Measurements from ENCODE around the gene KIT. TPM values are rescaled to one million over a fixed set of nuclear protein-coding genes. Genes with fewer than 3 reads are reported as not detected.

KIT gene
- total and polyA plus RNA-seq, 2 of the 4 experiments (the other 2 are of a cell fraction) = 3.3 to 5.9 TPM

GRCh38 chr4:54609310-54609709 is 48.4 kb upstream of the KIT start:
- no peaks in the 10 kb centered on the region for H4K20me1 ChIP-seq (ENCODE audit: insufficient read depth, low read length)
- no peak overlapping the region for H3K4me3 ChIP-seq (ENCODE audit: insufficient read depth, low read depth, low read length)
- H3K14ac ChIP-seq (replicated peaks; ENCODE audit: low read depth, low read length) = no peak overlapping the region
- no peak overlapping the region for H2BK15ac ChIP-seq (ENCODE audit: low read depth, low read length)
- no peak overlapping the region for H4K8ac ChIP-seq (ENCODE audit: low read depth in 2 of 2, low read length in 2 of 2)
- H2AK9ac ChIP-seq (replicated peaks; ENCODE audit: low read depth, low read length, poor library complexity) = no peak overlapping the region
- ATAC-seq (ENCODE audit: low read depth) = no peak
- H2AFZ ChIP-seq (replicated peaks; ENCODE audit: low read length, poor library complexity) = no peak overlapping the region
- H3K36me3 ChIP-seq (ENCODE audit: control insufficient read depth, insufficient read depth, low read length) = no peaks in the 10 kb centered on the region
- CTCF ChIA-PET = no interaction called here
- H3K9me1 ChIP-seq (ENCODE audit: insufficient read depth, low read length) = no peaks in the 10 kb centered on the region
- H2BK120ac ChIP-seq (ENCODE audit: low read depth, low read length) = no peak overlapping the region
- no peak for DNase-seq
- H4K5ac ChIP-seq (ENCODE audit: low read depth, low read length) = no peak overlapping the region
- no peak overlapping the region for H3K4ac ChIP-seq (ENCODE audit: low read depth, low read length)
- no peak overlapping the region for H2BK5ac ChIP-seq (ENCODE audit: low read depth, low read length, poor library complexity, severe bottlenecking)
- no peak overlapping the region for H3K23ac ChIP-seq (ENCODE audit: low read depth, low read length)
- H3K18ac ChIP-seq (ENCODE audit: low read depth, low read length) = no peak overlapping the region
- BruUV-seq (replicated peaks) = no TSS peak
- H3K27ac ChIP-seq (ENCODE audit: insufficient read depth, low read length) = no peak overlapping the region
- H3K4me2 ChIP-seq (ENCODE audit: low read depth, low read length) = no peak overlapping the region
- WGBS, 2 experiments (ENCODE audit: extremely low coverage in 2 of 2, insufficient read length in 1 of 2) = no CpG with 5 or more reads among the region's 1 CpG
- H2AK5ac ChIP-seq (ENCODE audit: low read depth, low read length) = no peak overlapping the region
- no peak overlapping the region for H4K91ac ChIP-seq (ENCODE audit: insufficient read depth, low read depth, low read length)
- peaks cover 6% of the 10 kb centered on the region for H3K27me3 ChIP-seq (ENCODE audit: control insufficient read depth, insufficient read depth, low read length)
- intact Hi-C loops (cut with micrococcal nuclease) (no loop called here), dilution Hi-C loops (cut with HindIII; ENCODE audit: low sequenced_read_pairs, unreplicated experiment) (no loop called here), in situ Hi-C loops (cut with MboI; ENCODE audit: low sequenced_read_pairs) (no loop called here)
- no peak overlapping the region for H2BK20ac ChIP-seq (ENCODE audit: low read depth, low read length)
- no peak overlapping the region for H3K56ac ChIP-seq (ENCODE audit: extremely low read depth, insufficient read depth, low read length)
- no peaks in the 10 kb centered on the region for H3K9me3 ChIP-seq (ENCODE audit: control insufficient read depth, insufficient read depth, low read length)
- H3K4me1 ChIP-seq (ENCODE audit: control insufficient read depth, insufficient read depth, low read length) = no peaks in the 10 kb centered on the region
- H3K9ac ChIP-seq (ENCODE audit: low read depth, low read length) = no peak overlapping the region
- no peaks in the 10 kb centered on the region for H3K79me1 ChIP-seq (ENCODE audit: low read depth in 1 of 2, low read length in 2 of 2)
- POLR2A ChIA-PET (ENCODE audit: unreplicated experiment) = no interaction called here
- TF ChIP-seq MAZ (IDR thresholded peaks at IDR 0.05; ENCODE audit: borderline replicate concordance, low read depth, low read length) = no peak
- no peak for TF ChIP-seq RAD21 (IDR thresholded peaks at IDR 0.05; ENCODE audit: low read length)
- TF ChIP-seq ELK1 (IDR thresholded peaks at IDR 0.05; ENCODE audit: borderline replicate concordance, low read depth, low read length) = no peak
- TF ChIP-seq MAFK (IDR thresholded peaks at IDR 0.05; ENCODE audit: low read depth, low read length) = no peak
- no peak for TF ChIP-seq FOS (IDR thresholded peaks at IDR 0.05; ENCODE audit: low read depth, low read length)
- TF ChIP-seq MXI1 (IDR thresholded peaks at IDR 0.05; ENCODE audit: borderline replicate concordance, low read depth, low read length) = no peak
- no peak for TF ChIP-seq RFX5 (IDR thresholded peaks at IDR 0.05; ENCODE audit: low read depth, low read length)
- no peak for TF ChIP-seq SMC3 (IDR thresholded peaks at IDR 0.05; ENCODE audit: low read depth, low read length)
- TF ChIP-seq CHD1 (IDR thresholded peaks at IDR 0.05; ENCODE audit: low read depth, low read length) = no peak
- TF ChIP-seq NFE2L2 (IDR thresholded peaks at IDR 0.05; ENCODE audit: low read depth, low read length) = no peak
- TF ChIP-seq CEBPB (IDR thresholded peaks at IDR 0.05; ENCODE audit: low read depth, low read length) = no peak
- TF ChIP-seq POLR2A (IDR thresholded peaks at IDR 0.05; ENCODE audit: low read depth, low read length) = no peak
- no peak for TF ChIP-seq BHLHE40 (IDR thresholded peaks at IDR 0.05; ENCODE audit: low read depth, low read length)
- TF ChIP-seq USF2 (IDR thresholded peaks at IDR 0.05; ENCODE audit: low read depth, low read length) = no peak
- TF ChIP-seq CTCF (conservative IDR thresholded peaks at IDR 0.05; ENCODE audit: low read depth, low read length) = no peak
- TF ChIP-seq RCOR1 (IDR thresholded peaks at IDR 0.05; ENCODE audit: insufficient replicate concordance, low read length) = no peak

Measured in IMR-90 (cell line).